Caco-2 (cell line): ENCODE measurements around the gene SLC2A9. TPM values are rescaled to one million over a fixed set of nuclear protein-coding genes. Genes with fewer than 3 reads are reported as not detected.

Experiments used
- BruUV-seq: library from RNA; stranded (reverse); fragments of 400-500 nt; replicated peaks from 2 replicates; lab custom pipeline; 2021; lab: Mats Ljungman, UMichigan
- CTCF ChIA-PET: fragments of 300-600 bp; sonication (Branson Sonifier 250); formaldehyde crosslinking; loops from one replicate; lab custom pipeline; 2022; ENCODE audit warnings: antibody characterized with exemption; lab: Charles Lee
- POLR2A ChIA-PET: fragments of 300-600 bp; sonication (Branson Sonifier 250); formaldehyde crosslinking; loops from one replicate; lab custom pipeline; 2022; ENCODE audit warnings: antibody characterized with exemption; lab: Charles Lee
- DNase-seq, 2 experiments: peaks; one replicate each; pipeline versions ENCODE4 v3.0.0 to v3.0.0-alpha.2; 2020 to 2022
- H3K27me3 ChIP-seq: replicated peaks from 2 replicates; pipeline ENCODE4 v1.6.0; 2011; ENCODE audit warnings: low read length; ENCODE audit not compliant: control insufficient read depth, insufficient read depth
- H3K36me3 ChIP-seq: 2 replicates; pipeline ENCODE4 v1.5.1; 2011; ENCODE audit warnings: low read length; ENCODE audit not compliant: control insufficient read depth, insufficient read depth
- H3K4me1 ChIP-seq: fragments of 250-450 bp; sonication (Bioruptor Pico); 2 replicates; pipeline ENCODE4 v1.5.1; 2020; ENCODE audit warnings: mild to moderate bottlenecking
- H3K4me3 ChIP-seq: 2 replicates; pipeline ENCODE4 v1.5.1; 2011; ENCODE audit warnings: low read depth, mild to moderate bottlenecking, control low read depth, low read length
- H3K9me3 ChIP-seq: fragments of 250-450 bp; sonication (Bioruptor Pico); 2 replicates; pipeline ENCODE4 v1.5.1; 2020; ENCODE audit warnings: mild to moderate bottlenecking, moderate library complexity
- H3K27ac Mint-ChIP-seq: one replicate; pipeline ENCODE4 v1.8.0; 2022; ENCODE audit warnings: mixed read lengths; ENCODE audit not compliant: unreplicated experiment
- H3K27me3 Mint-ChIP-seq: one replicate; pipeline ENCODE4 v1.8.0; 2022; ENCODE audit warnings: mixed read lengths; ENCODE audit not compliant: insufficient read depth, unreplicated experiment
- H3K36me3 Mint-ChIP-seq: one replicate; pipeline ENCODE4 v1.8.0; 2022; ENCODE audit warnings: mild to moderate bottlenecking, mixed read lengths; ENCODE audit not compliant: insufficient read depth, unreplicated experiment
- H3K4me1 Mint-ChIP-seq: one replicate; pipeline ENCODE4 v1.8.0; 2022; ENCODE audit warnings: low read depth, mixed read lengths; ENCODE audit not compliant: unreplicated experiment
- H3K4me3 Mint-ChIP-seq: one replicate; pipeline ENCODE4 v1.8.0; 2022; ENCODE audit warnings: mild to moderate bottlenecking, moderate library complexity, mixed read lengths; ENCODE audit not compliant: unreplicated experiment
- H3K9me3 Mint-ChIP-seq: one replicate; pipeline ENCODE4 v1.8.0; 2022; ENCODE audit warnings: mixed read lengths; ENCODE audit not compliant: unreplicated experiment
- intact Hi-C: fragments of 100-400 bp; cut with micrococcal nuclease; formaldehyde crosslinking; loops from one replicate; pipeline ENCODE4 v1.10.0; 2022; ENCODE audit not compliant: unreplicated experiment
- total RNA-seq: library from RNA; stranded (reverse); gene quantifications from 2 replicates; pipeline ENCODE4 v1.2.3, GENCODE V29; 2022
- TF ChIP-seq, protein P1 (sequence below), 2 experiments: fragments of 200-600 bp in 1 of 2; IDR thresholded peaks; 1 replicate in 1 of 2; 2 replicates in 1 of 2; pipeline versions ENCODE4 v1.5.1 to v1.8.0; 2011 to 2022; ENCODE audit warnings: antibody characterized with exemption in 1 of 2, control low read depth in 1 of 2, inconsistent platforms in 1 of 2, low read depth in 1 of 2, low read length in 1 of 2, mild to moderate bottlenecking in 1 of 2, moderate library complexity in 1 of 2; ENCODE audit not compliant: insufficient read depth in 1 of 2, severe bottlenecking in 1 of 2, unreplicated experiment in 1 of 2

SLC2A9 gene
- total RNA-seq, 1 experiment from 2014 or later: 21.0 TPM

DNA sequence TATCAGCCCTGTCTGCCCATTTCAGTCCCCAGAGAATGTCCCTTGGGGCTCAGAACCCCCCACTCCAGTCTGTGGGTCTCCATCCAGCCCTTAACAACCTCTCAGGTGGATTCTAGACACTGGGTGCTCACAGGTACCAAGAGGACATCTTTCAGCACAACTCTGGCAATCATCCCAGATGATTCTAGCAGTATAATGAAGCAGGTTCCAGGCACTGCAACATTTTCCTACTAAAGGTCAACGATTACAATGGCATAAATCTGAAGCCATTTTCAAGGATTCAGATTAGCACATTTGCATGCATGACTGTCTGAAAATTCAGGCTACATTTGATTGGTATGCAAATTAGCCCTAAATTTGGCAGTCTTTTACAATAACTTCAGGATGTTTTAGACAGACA lies 10.0 kb downstream of the SLC2A9 start:
- no peaks in the 10 kb centered on the region for H3K27me3 Mint-ChIP-seq
- BruUV-seq: no TSS peak
- CTCF ChIA-PET: no interaction called here

DNA sequence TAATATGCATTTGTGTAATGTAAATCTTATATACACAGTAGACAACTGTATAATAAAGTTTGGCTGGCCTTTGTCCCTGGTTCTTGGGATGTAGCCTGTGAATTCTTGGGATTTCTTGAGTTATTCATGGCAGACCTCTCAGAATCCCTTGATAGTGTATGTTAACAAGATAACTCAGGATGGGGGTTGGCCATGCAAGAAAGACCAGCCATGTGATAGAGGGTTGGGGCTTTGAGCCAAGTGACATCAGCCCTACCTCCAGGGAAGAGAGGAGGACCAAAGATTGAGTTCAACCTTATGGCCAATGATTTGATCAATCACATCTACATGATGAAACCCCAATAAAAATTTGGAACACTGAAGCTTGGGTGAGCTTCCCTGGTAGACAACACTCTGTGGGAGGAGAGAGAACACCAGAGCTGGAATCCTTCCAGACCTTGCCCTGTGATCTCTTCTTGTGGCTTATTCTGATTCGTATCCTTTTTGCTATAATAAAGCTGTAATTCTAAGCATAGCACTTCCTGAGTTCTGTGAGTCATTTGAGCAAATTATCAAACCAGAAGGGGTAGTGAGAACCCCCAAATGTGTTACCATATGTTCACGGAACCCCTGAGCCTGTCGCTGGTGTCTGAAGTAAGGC lies 11.3 kb downstream of the SLC2A9 start:
- no peak for DNase-seq
- POLR2A ChIA-PET: no interaction called here
- no TSS peak for BruUV-seq
- TF ChIP-seq, protein P1, sequence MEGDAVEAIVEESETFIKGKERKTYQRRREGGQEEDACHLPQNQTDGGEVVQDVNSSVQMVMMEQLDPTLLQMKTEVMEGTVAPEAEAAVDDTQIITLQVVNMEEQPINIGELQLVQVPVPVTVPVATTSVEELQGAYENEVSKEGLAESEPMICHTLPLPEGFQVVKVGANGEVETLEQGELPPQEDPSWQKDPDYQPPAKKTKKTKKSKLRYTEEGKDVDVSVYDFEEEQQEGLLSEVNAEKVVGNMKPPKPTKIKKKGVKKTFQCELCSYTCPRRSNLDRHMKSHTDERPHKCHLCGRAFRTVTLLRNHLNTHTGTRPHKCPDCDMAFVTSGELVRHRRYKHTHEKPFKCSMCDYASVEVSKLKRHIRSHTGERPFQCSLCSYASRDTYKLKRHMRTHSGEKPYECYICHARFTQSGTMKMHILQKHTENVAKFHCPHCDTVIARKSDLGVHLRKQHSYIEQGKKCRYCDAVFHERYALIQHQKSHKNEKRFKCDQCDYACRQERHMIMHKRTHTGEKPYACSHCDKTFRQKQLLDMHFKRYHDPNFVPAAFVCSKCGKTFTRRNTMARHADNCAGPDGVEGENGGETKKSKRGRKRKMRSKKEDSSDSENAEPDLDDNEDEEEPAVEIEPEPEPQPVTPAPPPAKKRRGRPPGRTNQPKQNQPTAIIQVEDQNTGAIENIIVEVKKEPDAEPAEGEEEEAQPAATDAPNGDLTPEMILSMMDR (IDR thresholded peaks at IDR 0.05; ENCODE audit: insufficient read depth in 1 of 2, low read depth in 1 of 2, low read length in 1 of 2, severe bottlenecking in 1 of 2, unreplicated experiment in 1 of 2): no peak
- Histone ChIP-seq H3K27me3 (no peaks in the 10 kb centered on the region), H3K4me3 (no peak overlapping the region), H3K9me3 (no peaks in the 10 kb centered on the region), H3K36me3 (no peaks in the 10 kb centered on the region; the same call in 1 of the 2 replicates), H3K4me1 (peaks cover 7% of the 10 kb centered on the region)
- no peaks in the 10 kb centered on the region for H3K36me3 Mint-ChIP-seq
- H3K27ac Mint-ChIP-seq: no peak overlapping the region
- intact Hi-C loops: no loop called here
- no peak overlapping the region for H3K4me3 Mint-ChIP-seq
- peaks cover under 1% of the 10 kb centered on the region for H3K4me1 Mint-ChIP-seq
- CTCF ChIA-PET: no interaction called here
- no peaks in the 10 kb centered on the region for H3K27me3 Mint-ChIP-seq
- no peaks in the 10 kb centered on the region for H3K9me3 Mint-ChIP-seq

More for the DNA sequence above, 10.0 kb downstream of the SLC2A9 start:
- Mint-ChIP-seq H3K36me3 (peaks cover 8% of the 10 kb centered on the region), H3K9me3 (no peaks in the 10 kb centered on the region), H3K27ac (no peak overlapping the region), H3K4me3 (no peak overlapping the region), H3K4me1 (peaks cover 7% of the 10 kb centered on the region)
- H3K36me3 ChIP-seq: no peaks in the 10 kb centered on the region; the same call in 1 of the 2 replicates
- H3K4me3 ChIP-seq: no peak overlapping the region
- POLR2A ChIA-PET: interaction anchor here (0.5 kb wide), 1 partner anchor 14 kb away, joined by 4 read pairs; no protein-coding TSS in a partner anchor
- intact Hi-C loops: no loop called here
- TF ChIP-seq, protein P1 (IDR thresholded peaks at IDR 0.05; ENCODE audit: insufficient read depth in 1 of 2, low read depth in 1 of 2, low read length in 1 of 2, severe bottlenecking in 1 of 2, unreplicated experiment in 1 of 2): no peak
- H3K4me1 ChIP-seq: peaks cover 14% of the 10 kb centered on the region
- DNase-seq: no peak
- H3K27me3 ChIP-seq: no peaks in the 10 kb centered on the region
- H3K9me3 ChIP-seq: no peaks in the 10 kb centered on the region

DNA sequence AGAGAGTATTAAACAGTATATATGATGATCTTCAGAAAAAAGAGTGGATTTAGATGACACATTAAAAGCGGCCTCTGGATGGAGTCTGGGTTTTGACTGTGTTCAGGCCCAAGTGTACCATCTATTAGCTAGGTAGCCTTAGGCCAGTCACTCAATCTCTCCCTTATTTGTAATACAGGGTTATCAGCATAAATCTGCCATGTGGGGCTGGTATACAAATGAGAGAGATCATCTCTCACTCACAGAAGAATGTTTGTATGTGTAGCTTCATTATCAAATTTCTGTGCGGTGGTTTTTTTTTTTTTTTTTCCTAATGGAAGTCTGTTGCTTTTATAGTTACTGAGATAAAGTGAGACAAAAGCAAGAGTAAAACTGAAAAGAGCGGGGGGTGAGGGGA lies 12.7 kb downstream of the SLC2A9 start:
- TF ChIP-seq, protein P1 (IDR thresholded peaks at IDR 0.05; ENCODE audit: insufficient read depth in 1 of 2, low read depth in 1 of 2, low read length in 1 of 2, severe bottlenecking in 1 of 2, unreplicated experiment in 1 of 2): no peak
- BruUV-seq: no TSS peak
- Mint-ChIP-seq H3K9me3 (no peaks in the 10 kb centered on the region), H3K36me3 (no peaks in the 10 kb centered on the region), H3K4me1 (no peaks in the 10 kb centered on the region), H3K27ac (peak overlapping the region; percentile 17), H3K27me3 (no peaks in the 10 kb centered on the region), H3K4me3 (no peak overlapping the region)
- Histone ChIP-seq H3K27me3 (no peaks in the 10 kb centered on the region), H3K36me3 (no peaks in the 10 kb centered on the region), H3K4me1 (peaks cover 7% of the 10 kb centered on the region), H3K9me3 (no peaks in the 10 kb centered on the region), H3K4me3 (no peak overlapping the region)
- ChIA-PET CTCF (no interaction called here), POLR2A (no interaction called here)
- intact Hi-C loops: no loop called here
- no peak for DNase-seq
